ENCODE results near the gene INPP4B.
"Not testable (repeated sequence)": the region's sequence is repeated elsewhere in the genome, so short reads cannot be mapped to it uniquely, and the experiment has no call there.

INPP4B gene

DNA sequence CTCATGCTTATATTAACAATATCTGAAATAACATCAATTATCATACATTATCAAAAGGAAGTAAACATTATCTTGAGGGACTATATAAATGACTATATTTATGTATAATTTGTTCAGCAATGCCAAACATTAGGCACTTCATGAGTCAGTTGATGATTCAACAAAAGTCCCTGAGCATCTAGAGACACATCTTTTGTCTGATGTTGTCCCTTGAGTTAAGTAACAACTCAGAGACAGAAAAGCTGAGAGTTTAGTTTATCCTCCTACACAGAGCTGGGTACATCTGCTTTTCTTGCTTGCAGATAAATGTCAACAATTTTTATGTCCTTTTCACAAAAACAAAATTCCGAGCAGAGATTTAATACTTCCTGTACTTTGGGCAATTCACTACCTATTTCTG, 311.1 kb downstream of the INPP4B start:
- no peak for DNase-seq

DNA sequence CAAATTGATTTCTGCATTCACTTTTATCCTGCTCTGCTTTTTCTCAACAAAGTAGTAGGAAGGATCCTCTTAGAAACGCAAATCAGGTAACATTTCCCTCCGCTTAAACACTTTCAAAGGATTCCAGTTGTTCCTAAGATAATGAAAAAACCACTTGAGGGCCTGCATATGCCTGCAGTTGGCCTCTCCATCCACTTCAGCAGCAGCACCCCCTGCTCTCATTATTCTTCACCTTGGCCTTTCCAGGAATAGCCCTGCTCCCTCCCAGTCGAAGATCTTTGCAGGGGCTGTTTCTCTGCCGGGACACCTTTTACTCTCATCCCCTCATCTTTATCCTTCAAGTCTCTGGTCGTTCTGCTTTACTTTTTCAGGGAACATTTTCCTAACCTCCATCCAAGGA, 314.0 kb downstream of the INPP4B start:
- DNase-seq, result no peak

DNA sequence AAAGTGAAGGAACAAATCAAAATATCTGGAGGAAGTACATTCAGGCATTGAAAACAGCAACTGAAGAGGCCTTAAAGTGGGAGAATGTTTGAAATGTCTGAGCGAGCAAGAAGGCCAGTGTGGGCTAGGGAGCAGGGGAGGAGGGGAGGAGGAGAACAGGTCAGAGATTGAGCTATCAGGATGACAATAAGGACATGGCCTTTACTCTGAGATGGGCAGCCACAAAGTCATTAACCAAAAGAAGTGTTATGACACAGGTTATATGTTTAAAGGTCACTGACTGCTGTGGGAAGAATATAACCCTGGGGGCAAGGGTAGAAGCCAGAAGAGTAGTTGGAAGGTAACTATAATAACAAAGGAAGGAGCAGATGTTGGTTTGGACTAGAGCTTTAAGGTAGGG, 315.4 kb downstream of the INPP4B start:
- DNase-seq, result no peak

GRCh38 chr4:142528433-142528832, 317.7 kb downstream of the INPP4B start:
- DNase-seq, result no peak

GRCh38 chr4:142523111-142523510, 323.0 kb downstream of the INPP4B start:
- DNase-seq, result no peak

GRCh38 chr4:142519342-142519741, 326.8 kb downstream of the INPP4B start:
- DNase-seq, result no peak

DNA sequence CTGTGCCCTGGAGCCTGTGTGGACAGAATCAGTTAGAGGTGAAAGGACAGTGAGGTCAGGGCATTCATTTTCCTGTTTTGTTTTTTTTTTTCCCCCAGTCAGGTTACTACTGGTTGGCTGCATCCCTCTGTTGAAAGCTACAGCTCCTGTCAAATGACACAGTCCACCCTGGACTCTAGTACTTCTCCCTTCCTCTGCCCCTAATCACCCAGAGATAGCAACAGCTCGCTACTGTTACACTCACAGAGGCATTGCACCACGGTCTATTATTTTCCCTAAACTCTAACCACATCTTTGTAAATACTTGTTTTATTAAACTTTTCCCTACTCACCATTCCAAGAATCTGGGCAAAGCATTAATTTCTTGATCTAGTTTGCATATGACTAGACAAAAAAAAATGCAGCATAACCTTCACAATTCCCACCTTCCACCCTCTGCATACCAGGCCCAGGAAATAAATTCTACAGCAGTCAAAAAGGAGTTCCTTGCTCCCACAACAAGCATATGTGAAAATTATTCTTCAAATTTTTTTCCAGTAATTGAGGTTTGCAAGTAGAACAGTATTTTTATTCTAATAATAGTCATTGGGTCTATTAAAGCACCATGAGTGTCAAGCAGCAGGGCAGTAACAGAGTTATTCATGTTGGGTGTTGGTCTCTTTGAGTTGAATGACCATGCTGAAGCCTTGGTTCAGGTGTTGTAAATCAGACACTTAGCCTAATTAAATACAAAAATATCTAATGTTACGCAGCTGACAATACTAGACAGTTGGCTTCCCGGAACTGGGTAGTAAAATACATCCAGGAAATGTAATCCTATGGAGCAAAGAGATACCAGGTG, 329.2 kb downstream of the INPP4B start:
- no peak for DNase-seq

DNA sequence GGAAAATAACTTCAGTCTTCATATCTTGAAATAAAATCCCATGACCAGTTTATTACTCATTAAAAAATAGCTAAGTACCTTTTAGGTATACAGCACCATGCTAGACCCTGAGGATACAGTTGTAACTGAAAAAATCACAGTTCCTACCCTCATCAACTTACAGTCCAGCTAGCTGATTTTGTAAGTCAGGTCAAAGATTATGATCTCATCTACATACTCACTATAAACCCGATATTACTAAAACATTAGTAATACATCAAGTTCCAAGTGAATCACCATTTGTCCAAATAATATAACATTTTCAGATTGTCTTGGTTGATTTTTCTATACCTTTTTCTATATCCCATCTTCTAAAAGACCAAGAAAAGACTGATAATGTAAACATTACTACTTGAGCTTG, 333.9 kb downstream of the INPP4B start:
- DNase-seq, result no peak

- DNase-seq, result no peak
Measured at GRCh38 chr4:142509881-142510280, 336.2 kb downstream of the INPP4B start.

DNA sequence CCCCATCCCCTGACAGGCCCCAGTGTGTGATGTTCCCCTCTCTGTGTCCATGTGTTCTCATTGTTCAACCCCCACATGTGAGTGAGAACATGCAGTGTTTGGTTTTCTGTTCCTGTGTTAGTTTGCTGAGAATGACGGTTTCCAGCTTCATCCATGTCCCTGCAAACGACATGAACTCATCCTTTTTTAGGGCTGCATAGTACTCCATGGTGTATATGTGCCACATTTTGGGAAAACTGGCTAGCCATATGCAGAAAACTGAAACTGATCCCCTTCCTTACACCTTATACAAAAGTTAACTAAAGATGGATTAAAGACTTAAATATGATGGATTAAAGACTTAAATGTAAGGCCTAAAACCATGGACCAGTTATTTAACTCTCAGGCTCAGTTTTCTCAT, 336.7 kb downstream of the INPP4B start:
- DNase-seq, result not testable (repeated sequence)

GRCh38 chr4:142500966-142501365, 345.1 kb downstream of the INPP4B start:
- no peak for DNase-seq

DNA sequence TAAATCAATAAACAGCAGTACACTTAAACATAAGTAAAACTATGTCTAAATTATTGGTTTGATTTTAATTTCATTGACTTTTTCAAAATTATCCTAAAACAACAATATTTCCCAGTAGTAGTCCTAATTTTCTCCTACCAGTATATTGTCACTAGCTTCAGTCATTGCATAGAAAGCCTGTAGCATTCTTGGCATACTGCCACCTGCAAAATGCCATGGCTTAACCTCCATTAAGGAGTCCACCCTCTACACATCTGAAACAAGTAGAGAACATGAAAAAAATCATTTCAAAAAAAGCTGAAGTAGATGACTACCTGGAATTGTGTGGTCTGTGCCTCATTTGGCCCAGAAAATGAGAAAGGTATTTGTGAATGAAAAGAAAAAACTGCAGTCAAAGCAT, 348.5 kb downstream of the INPP4B start:
- DNase-seq, result no peak

GRCh38 chr4:142493255-142494110, 352.6 kb downstream of the INPP4B start:
- DNase-seq, result no peak

GRCh38 chr4:142485452-142485851, 360.6 kb downstream of the INPP4B start:
- DNase-seq, result no peak

GRCh38 chr4:142480244-142480643, 365.9 kb downstream of the INPP4B start:
- no peak for DNase-seq

DNA sequence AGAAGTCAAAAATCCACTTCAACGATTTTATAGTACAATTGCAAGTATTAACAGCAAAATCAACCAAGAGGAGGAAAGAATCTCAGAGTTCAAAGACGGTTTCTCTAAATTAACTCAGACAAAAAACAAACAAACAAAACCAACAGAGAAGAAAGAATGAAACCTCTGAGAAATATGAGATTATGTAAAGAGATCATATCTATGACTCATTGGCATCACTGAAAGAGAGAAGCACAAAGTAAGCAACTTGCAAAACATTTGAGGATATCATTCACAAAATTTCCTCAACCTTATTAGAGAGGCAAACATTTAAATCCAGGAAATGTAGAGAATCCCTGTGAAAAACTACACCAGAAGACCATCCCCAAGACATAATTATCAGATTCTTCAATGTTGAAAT, 370.4 kb downstream of the INPP4B start:
- DNase-seq, result no peak

GRCh38 chr4:142474398-142475087, 371.6 kb downstream of the INPP4B start:
- no peak for DNase-seq

GRCh38 chr4:142473960-142474338, 372.2 kb downstream of the INPP4B start:
- DNase-seq, result no peak

DNA sequence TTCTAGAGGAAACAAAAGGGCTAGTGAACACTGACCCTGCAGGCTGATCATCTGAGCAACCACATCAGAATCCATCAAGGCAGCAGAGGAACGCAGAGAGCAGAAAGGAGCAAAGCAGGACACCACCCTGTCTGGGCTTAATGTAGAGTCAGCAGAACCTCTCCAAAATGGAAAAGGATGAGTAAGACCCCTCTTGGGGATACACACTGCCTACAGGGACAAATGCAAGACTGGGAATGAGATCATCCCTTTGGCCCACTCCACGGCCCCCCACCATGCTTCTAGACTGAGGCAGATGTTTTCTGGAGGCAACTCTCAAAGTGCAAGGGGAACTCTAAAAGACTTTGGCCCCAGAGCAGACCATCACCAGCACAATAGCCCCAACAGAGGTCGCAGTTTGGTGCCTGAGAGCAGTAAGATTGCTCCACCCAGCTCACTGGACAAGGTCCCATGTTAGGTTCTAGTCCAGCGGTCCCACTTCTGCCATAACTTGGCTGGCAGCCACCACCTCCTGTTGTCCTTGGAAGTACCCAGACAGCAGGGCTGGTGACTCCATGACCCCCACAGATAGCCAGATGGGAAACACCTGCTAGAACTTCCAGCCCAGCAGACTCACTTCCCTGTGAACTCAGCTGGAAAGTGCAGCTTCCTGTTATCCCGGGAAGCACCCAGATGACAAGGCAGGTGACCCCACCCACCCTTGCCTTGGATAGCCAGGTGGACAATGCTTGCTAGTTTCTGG, 372.7 kb downstream of the INPP4B start:
- no peak for DNase-seq

GRCh38 chr4:142467088-142467487, 379.0 kb downstream of the INPP4B start:
- no peak for DNase-seq

DNA sequence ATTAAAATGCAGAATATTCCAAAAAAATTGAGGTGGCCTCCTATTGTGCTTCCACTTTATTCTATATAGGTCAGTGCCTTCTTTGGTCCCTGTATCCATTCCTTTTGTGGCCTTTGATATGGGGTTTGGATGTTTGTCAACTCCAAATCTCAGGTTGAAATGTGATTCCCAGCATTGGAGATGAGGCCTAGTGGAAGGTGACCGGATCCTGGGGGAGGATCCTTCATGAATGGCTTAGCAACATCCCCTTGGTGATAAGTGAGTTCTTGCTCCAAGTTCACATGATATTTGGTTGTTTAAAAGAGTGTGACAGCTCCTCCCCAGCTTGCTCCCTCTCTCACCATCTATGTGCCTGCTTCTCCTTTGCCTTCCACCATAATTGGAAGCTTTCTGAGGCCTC, 380.6 kb downstream of the INPP4B start:
- no peak for DNase-seq

GRCh38 chr4:142463206-142463605, 382.9 kb downstream of the INPP4B start:
- DNase-seq, result no peak
